GM21515 (cell line): ENCODE results near the gene TMEM80.
"Not testable (repeated sequence)": the region's sequence is repeated elsewhere in the genome, so short reads cannot be mapped to it uniquely, and the experiment has no call there.

ENCODE experiments used
- ATAC-seq: cut with Tn5 transposase; IDR thresholded peaks from one replicate; pipeline ENCODE4 v1.9.1; 2021; ENCODE audit not compliant: unreplicated experiment

Gene TMEM80

DNA sequence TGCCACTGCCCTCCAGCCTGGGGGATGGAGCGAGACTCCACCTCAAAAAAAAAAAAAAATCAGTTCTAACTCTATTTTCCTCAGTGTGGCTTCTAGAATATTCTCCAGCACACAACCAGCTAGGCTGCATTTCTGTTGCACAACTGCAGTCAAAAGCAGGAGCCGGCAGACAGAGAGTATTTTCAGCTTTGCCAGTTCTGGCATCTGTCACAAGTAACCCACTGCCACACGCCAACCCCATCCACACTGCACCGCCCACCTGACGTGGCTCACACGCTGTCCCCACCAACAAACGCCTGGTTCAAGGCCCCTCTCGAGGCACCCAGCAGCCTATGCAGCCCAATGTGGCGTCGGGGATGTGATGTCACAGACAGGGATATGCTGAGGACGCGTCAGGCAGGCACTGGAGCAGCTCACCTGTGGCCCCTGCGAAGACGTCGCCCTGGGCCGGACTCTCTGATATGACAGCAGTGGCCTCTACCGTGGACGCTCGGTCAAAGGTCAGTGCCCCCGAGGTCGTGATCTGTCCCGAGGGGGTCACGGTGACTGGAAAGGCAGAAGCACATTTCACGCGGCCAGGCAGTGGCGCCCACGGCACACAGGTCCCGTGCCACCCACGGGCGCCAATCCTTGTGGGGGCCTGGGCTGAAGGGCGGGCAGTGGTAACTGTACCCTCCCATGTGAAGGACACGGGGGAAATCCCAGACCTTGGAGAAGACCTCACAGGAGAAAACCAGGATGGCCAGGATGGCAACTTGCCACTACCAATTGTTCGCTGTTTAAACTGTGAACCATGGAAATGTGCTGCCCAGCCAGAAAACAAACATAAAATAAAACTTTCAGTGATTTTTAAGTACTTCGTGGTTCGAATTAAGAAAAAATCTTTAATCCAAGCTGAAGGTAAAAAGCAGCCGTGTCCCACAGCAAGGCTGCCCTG lies 16.1 kb upstream of the TMEM80 start:
- ATAC-seq, result no peak

DNA sequence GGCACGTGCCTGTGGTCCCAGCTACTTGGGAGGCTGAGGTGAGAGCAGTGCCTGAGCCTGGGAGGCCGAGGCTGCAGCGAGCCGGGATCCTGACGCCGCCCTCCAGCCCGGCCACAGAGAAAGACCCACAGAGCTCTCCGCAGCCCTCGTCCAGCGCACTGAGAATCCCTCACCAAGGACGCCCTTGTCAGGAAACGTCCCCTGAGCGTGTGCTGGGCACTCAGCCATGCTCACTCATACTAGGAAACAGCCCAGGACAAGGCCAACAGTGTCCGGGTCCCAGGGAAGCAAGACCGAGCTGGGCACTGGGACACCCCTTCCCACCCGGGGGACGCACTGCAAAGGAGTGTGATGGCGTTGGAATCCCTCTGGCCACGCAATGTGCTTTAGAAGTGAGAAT lies 15.1 kb upstream of the TMEM80 start:
- no peak for ATAC-seq

DNA sequence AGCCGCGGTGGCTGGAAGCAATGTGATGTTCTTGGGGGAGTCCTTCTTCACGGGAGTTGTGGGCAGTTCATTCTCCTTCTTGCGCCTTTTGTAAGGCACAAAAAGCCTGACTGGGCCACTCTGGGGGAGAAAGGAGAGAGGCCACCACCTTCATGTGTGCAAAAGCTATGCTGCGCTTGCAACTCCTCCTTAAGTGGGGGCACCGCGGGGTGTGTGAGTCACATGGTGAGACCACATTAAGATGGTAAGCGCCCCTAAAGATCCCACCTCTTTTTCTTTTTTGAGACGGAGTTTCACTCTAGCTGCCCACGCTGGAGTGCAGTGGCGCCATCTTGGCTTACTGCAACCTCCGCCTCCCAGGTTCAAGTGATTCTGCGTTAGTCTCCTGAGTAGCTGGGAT lies 14.6 kb upstream of the TMEM80 start:
- no peak for ATAC-seq

DNA sequence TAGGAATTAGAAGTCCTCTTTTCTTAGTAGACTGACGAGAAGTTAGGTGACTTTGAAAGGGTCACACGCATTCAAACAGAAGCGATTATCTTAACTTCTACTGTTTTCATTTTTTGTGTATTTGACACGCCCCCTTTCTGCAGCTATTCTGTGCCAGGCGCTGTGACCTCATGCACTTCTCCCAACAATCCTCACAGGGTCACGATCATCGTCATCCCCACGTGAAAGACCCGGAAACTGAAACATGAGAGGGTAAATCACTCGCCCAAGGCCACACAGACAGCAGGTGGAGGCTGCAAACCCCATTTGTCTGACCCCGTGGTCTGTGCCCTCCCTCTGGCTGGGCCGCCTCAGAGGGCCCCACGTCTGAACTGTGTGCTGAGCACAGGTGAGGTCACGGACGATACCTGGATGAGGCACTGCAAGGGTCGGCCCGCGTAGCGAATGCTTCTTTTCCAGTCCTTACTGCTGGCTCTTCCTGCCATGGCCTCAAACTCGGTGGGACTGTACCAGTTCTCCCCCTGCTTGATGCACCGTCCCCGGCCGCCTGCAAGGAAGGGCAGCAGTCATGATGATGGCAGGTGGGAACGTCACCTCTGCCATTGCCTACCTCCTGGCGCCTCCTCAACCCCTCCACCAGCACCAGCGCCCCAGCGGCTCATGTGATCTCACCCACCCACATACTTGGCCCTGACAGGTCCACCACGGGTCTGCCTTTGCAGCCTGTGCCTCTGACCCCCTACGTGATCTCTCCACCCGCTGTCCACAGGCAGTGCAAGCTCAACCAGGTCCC lies 9.0 kb upstream of the TMEM80 start:
- ATAC-seq, result no peak

DNA sequence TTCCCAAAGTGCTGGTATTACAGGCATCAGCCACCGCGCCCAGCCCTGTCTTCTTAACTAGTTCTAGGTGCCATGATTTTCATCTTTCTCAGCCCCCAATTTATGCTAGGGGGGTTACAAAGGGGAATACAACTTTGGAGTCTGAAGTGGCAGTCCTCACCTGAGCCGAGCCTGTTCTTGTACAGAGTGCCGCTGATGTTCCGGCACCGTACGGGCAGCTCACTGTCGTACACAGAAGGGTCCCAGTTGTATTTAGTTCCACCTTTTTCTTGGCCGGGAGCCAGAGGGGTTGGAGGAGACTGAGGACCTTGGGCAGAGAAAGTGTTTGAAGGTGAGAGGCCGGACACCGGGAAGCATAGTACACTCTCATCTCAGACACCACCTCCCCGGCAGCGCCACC lies 7.9 kb upstream of the TMEM80 start:
- ATAC-seq, result no peak

DNA sequence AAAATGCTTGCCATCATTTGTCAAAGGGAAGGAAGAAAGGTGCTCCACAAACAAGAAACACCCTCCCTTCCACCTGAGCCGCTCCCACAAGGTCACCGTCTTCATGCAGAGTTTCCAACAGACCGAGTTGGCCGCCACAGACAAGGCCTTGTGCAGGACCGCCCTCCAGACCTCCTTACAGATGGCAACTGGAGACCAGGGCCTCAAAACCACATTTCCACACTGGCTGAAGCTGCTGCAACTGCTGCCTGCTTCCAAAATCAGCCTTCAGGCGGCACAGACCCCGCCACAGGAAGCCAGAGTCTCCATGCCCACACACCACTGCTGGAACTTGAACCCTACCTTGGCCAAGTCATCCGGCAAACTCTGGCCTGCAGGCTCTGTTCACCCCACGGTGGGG lies 6.9 kb upstream of the TMEM80 start:
- ATAC-seq, result no peak

DNA sequence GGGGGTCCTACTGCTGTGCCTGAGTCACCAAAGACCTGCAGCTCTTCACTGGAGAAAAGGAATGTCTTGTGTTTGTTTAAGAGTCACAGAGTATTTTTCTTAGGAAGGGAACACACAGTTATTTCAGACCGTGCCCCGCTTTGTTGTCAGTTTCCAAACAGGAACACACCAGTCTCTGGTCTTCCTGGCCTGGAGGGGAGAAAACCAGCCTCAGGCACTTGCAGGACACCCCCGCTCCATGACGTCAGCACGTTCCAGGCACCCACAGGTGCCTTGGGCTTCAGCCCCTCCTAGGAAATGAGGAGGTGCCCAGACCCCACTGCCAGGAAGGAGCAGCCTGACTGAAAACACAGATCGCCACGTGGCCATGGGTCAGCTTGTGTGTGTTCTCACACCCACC lies 6.0 kb upstream of the TMEM80 start:
- ATAC-seq, result no peak

DNA sequence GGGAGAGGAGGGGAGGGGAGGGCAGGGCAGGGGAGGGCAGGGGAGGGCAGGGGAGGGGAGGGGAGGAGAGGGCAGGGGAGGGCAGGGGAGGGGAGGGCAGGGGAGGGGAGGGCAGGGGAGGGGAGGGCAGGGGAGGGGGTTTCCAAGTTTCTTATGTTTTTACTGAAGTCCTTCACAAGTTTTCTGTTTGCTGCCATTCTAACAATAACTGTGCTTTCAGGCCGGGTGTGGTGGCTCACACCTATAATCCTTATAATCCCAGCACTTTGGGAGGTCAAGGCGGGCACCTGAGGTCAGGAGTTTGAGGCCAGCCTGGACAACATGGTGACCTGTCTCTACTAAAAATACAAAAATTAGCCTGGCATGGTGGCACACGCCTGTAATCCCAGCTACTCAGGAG lies 5.4 kb upstream of the TMEM80 start:
- not testable (repeated sequence) for ATAC-seq

DNA sequence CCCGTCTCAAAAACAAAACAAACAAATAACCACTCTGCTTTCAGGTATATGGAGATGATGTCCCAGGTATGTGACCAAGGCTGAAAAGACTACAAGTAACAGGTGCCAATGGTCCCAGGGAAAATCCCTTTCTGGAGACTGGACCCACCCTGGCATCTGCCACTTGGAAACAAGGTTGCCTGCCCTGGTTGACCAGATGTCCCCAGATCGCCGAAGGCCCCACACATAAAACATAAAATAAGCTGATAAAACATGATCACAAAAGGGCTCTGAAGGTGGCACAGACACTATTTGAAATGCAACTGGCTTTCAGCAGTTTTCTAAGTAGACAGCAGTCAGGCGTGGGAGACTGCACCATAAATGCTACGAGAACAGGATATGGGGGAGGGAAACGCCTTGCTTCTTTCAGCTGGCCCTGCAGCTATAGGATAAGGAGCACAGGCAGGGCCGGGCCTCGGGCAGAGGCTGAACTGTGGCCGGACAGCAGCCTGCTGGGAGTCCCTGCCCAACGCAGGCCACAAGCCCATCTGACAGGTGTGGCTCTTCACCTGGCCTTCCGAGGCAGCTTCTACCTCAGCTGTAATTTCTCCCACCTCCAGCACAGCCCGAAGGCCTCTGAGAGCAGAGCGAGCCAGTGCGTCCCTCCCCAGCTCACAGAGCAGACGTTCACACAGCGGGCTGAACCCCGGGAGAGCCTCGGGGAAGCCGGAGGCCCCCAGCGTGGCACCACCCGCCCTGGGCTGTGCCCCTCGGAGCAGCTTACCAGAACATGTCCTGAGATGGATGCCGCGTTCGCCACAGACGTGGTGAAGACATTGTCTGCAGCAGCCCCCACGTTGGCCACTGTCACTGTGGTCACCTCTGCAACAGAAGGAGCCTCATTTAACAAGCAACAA lies 4.6 kb upstream of the TMEM80 start:
- no peak for ATAC-seq

DNA sequence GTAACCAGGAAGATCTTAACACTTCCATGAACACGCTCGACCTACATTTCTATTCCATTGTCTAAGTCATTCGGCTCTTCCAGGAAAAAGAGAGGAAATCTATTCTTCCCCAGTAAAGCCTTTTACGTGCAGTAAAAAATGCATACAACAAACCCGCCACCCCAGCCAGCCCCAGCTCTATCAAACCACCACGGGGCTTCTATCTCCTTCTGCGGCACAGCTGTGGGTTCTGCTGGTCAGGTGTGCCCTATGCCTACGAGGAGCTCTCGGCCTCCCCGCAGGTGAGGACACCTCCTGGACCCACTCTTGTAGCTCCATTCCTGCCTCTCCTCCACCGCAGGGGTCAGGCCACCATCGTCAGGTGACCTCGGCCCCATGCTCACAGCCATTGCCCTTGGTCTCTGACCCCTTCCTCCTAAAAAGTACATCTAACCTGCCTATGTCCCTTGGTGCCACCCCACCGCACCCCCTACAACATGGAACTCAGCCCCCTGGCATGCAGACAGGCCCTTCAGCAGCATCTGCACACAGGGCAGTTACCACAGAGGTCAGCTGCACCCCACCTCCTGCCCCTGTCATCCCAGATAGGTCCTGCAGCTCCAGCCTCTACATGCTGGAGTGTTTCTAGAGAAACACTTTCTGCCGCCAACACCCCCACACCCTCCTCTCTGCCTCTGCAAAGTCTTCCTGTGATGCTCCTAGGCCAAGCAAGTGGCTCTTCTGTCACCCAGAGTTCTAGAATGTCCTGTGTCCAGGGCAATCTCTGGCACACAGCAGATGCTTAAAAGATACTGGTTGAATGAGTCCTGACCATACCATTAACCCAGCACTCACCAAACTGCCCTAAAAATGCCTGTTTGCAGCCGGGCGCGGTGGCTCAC lies 3.7 kb upstream of the TMEM80 start:
- no peak for ATAC-seq

DNA sequence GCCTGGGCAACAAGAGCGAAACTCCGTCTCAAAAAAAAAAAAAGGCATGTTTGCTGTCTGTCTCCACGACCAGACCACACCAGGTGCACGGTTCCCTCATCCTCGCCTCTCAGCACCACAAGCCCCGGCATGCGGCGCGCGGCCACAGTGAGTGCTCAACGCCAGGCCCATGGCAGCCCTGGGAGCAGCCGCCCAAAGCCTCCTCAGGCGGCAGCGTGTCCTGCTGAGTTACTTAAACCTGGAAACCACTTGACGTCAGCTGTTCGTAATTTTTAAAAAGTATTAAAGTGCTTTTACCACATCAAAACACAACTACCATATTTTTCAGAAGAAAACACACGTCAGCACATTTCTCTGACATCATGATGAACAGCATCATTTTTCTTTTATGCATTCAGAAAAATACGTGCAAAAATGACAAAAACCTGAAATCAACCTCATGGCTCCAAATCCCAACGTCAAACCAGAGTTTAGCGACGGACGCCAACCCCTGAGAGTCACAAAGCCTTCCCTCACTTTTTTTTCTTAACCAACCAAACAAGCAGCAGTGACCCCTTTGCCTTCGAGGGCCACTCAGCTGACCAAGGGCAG lies 2.7 kb upstream of the TMEM80 start:
- no peak for ATAC-seq

DNA sequence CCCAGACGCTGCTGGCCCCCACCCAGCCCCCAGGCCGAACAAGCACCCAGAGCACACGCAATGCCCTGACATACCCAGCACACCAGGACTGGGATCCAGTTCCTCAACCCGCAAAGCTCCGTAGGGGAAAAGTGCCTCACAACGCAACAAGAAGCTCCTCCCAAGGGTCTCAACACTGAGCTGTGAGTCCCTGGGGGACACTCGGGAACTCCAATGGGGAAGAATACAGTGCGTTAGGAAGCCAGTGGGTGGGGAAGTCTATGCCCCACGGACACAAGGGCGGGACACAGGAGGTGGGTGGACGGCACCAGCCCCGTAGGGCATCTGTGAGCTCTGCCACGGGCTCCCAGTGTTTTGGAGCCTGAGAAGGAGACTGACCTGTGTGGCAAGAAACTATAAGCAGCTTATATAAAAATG lies 2.2 kb upstream of the TMEM80 start:
- no peak for ATAC-seq

DNA sequence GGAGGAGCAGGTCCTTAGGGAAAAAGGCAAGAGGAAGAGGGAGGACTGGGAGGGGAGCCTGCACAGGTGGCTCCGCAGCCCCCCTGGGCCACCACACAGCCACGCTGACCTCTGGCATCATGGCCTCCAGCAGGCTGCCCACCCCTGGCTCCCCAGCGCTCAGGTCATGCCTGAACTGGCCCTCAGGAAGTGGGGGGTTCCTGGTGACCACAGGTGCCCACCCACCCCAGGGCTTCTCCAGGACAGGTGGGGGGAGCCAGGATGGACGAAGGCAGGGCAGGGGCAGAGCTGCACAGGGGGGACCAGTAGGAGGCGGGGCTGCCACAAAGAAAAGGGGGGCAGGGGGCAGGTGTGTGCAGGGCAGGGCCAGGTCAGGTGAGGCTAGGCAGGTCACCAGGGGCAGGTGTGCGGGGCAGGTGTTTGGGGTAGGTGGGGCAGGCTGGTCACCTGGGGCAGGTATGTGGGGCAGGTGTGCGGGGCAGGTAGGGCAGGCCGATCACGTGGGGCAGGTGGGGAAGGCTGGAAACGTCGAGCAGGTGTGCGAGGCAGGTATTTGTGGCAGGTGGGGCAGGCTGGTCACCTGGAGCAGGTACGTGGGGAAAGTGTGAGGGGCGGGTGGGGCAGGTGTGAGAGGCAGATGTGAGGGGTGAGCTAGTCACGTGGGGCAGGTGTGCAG lies 1.6 kb upstream of the TMEM80 start:
- no peak for ATAC-seq

DNA sequence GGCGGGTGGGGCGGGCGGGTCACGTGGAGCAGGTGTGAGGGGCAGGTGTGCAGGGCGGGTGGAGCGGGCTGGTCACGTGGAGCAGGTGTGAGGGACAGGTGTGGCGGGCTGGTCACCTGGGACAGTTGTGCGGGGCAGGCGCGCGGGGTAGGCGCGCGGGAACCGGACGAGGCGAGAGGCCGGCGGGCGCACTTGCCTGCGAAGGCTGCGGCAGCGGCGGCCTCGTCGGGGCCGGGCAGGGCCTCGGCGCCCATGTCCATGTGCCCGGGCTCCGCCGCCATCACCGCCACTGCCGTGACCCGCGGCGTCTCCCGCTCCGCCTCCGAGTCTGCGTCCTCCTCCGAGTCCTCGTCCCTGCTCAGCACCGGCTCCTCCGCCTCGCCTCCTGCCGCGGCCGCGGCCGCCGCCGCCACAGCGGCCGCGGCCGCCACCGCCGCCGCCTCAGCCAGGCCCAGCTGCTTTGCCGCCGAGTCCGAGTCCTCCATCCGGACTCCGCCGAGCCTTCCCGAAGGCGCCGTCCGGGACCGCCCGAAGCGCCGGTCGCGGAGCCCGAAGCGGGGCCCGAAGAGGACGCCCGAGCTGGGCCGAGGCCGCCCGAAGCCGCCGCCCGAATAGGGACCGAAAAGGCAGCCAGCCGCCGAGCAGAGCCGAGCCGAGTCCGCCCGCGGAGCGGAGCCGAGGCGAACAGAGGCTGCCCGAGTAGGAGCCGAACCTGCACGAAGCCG lies 891 bp upstream of the TMEM80 start, which contains the start of gene DEAF1:
Gene DEAF1, minus strand, starts transcription at position 660 of the 725 bp plus-strand sequence. Its CDS starts 175 bp downstream, at position 485.
- ATAC-seq, result peak; percentile 75

DNA sequence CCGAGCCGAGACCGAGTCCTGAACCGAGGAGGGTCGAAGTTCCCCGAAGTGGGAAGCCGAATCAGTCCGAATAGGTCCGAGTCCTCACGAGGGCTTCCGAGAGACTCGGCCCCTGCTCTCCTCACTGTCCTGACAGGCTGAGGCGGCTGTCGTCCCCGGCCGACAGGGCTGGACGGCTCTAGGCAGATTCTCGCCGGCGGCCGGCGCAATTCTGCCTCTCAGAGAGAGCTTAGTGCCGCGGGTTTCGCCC lies 403 bp upstream of the TMEM80 start:
- no peak for ATAC-seq

DNA sequence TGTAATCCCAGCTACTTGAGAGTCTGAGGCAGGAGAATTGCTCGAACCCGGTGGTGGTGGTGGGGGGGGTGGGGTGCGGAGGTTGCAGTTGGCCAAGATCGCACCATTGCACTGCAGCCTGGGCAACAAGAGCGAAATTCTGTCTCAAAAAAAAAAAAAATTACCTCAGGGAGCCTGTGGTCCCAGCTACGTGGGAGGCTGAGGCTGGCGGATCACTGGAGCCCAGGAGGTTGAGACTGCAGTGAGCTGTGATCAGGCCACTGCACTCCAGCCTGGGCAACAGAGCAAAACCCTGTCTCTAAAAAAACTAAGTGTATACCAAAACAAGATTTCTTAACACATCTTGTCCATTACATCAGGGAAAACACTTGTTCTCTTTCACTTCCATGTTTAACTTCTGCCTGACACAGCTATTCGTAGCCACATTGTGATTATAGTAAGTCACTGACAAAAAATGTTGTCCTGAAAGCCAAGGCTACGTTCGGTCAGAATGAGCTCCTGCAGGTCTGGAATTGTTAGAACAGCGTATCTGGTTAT lies 1.4 kb downstream of the TMEM80 start:
- no peak for ATAC-seq

DNA sequence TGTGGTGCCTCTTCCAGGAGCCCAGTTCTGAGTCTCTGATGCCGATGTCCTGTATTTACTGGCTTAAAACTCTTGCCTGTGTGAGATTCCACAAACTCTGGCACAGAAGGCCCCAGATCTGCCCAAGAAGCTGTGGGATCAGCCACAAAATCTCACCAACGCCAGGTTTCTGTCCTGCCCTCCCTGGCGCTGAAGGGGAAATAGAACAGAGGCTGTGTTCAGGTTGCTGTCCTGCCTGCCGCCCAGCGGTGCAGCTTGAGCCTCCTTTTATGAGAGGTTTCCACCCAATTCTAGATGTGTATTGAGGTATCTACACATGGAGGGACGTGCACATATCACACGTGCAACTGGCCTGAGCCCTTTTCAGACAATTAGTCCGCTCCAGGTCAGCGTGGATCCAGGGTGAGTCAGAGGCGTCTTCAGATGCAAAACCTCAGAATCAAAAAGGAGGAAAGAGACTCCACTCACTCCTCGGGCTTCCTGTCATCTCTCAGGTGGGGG lies 2.2 kb downstream of the TMEM80 start:
- no peak for ATAC-seq

DNA sequence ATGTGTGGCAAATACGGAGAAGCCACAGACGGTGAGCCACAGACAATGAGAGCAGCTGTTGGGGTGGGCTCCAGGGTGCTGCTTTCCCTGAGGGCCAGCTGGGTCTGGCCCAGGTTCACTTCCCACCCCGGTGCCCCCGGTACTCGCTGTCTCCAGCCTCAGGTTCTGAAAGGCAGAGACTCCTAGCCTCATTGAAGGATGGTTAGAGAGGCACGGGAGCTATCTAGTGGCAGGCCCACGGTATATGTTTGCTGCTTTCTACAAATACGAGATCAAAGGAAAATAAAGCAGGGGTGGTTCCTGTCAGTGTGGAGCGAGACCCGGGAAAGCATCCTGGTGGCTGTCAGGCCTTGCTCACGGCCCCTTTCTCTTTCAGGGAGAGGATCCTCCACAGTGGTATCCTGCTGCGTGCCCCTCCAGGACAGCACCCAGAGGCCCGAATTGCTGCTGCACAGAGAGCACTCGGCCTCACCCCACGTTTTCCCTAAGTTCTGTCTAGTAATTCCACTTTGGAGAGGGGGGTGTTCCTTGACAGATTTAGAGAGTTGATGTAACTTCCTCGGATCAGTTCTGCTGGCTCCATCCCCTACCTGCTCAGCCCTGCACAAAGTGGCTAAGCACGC lies 3.0 kb downstream of the TMEM80 start:
- ATAC-seq, result no peak
